GM12801 (cell line): ENCODE measurements around the gene ECI1.

Source experiments
- CTCF ChIP-seq: IDR thresholded peaks from one replicate; pipeline ENCODE4 v1.5.1; 2011; ENCODE audit warnings: control low read depth; ENCODE audit not compliant: insufficient read length; ENCODE audit errors: extremely low read depth

ECI1 gene

GRCh38 chr16:2295056-2295798 lies 43.8 kb upstream of the ECI1 start:
- no peak for TF ChIP-seq CTCF

GRCh38 chr16:2292221-2292620 lies 40.8 kb upstream of the ECI1 start:
- no peak for TF ChIP-seq CTCF

GRCh38 chr16:2289282-2289681 lies 37.9 kb upstream of the ECI1 start:
- TF ChIP-seq CTCF: no peak

GRCh38 chr16:2288726-2289125 lies 37.3 kb upstream of the ECI1 start:
- TF ChIP-seq CTCF: no peak

- TF ChIP-seq CTCF: no peak
Observed at GRCh38 chr16:2287916-2288547, 36.6 kb upstream of the ECI1 start.

GRCh38 chr16:2286550-2286949 lies 35.2 kb upstream of the ECI1 start:
- no peak for TF ChIP-seq CTCF

- no peak for TF ChIP-seq CTCF
Observed at GRCh38 chr16:2285731-2286191, 34.4 kb upstream of the ECI1 start.
